ENCODE data around the gene ACSL3. TPM values are rescaled to one million over a fixed set of nuclear protein-coding genes. Genes with fewer than 3 reads are reported as not detected.

ACSL3 gene
- total RNA-seq, 1 donor from 2014 or later = 106 TPM

- Mint-ChIP-seq H3K9me3 (peaks cover 6% of the 10 kb centered on the region), H3K4me1 (peaks cover 20% of the 10 kb centered on the region), H3K4me3 (no peak overlapping the region), H3K27ac (no peak overlapping the region), H3K36me3 (peaks cover 5% of the 10 kb centered on the region), H3K27me3 (ENCODE audit: insufficient read depth, low read depth) (no peaks in the 10 kb centered on the region)
- peak overlapping the region; percentile 91 for H3K4me2 ChIP-seq
- H3K27ac ChIP-seq = no peak overlapping the region
- DNase-seq (ENCODE audit: low spot score) = peak; percentile 27
- peak overlapping the region; percentile 89 for H3K4me3 ChIP-seq
- peaks cover 41% of the 10 kb centered on the region for H3K4me1 ChIP-seq
- no peak overlapping the region for H2AFZ ChIP-seq (replicated peaks)
- H3F3A ChIP-seq (ENCODE audit: low read depth) = peaks cover 10% of the 10 kb centered on the region
- TF ChIP-seq EZH2 (IDR thresholded peaks at IDR 0.05) (no peak), CTCF (IDR thresholded peaks at IDR 0.05) (no peak), EZH2phosphoT487 (IDR thresholded peaks at IDR 0.05) (no peak)
- no peaks in the 10 kb centered on the region for H3K27me3 ChIP-seq
- H3K9ac ChIP-seq = peak overlapping the region; percentile 98
- H3K79me2 ChIP-seq (ENCODE audit: low read depth) = peaks cover 64% of the 10 kb centered on the region
- no peaks in the 10 kb centered on the region for H3K9me3 ChIP-seq (ENCODE audit: low read depth)
- H3K36me3 ChIP-seq = no peaks in the 10 kb centered on the region
- H4K20me1 ChIP-seq (ENCODE audit: low read depth) = peaks cover 59% of the 10 kb centered on the region
Observed at GRCh38 chr2:222862106-222862908, 1.5 kb downstream of the ACSL3 start.

DNA sequence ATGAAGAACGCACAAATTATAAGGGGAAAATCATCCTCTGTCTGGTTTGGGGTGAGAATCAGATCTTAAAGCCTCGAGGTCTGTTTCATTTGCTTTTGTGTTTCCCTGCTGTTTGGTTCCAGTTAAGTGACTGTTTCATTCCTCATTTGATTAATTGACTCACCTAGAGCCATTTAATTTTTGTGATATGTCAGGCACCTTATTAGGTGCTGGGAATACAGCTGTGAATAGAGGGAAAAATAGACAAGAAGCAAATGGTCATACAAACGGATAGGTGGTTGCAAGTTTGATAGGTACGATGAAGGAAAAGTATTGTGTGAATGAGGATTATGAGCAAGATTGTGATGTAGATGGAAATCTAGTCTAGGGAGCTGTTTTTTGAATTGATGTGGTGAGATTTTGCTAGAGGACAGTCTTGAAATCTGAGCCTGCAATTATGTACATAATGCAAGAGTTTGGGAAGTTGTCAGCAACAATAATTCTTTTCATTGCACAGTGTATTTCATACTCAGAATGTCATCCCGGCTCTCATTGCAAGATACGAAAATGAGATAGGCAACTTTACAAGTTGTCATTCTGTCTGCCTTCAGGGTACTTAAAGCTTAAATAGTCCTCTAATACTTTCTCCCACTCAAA lies 2.2 kb downstream of the ACSL3 start:
- Histone ChIP-seq H3K9ac (no peak overlapping the region), H3K9me3 (ENCODE audit: low read depth) (no peaks in the 10 kb centered on the region), H3F3A (ENCODE audit: low read depth) (peaks cover 10% of the 10 kb centered on the region), H2AFZ (replicated peaks) (no peak overlapping the region), H3K4me2 (peak overlapping the region; percentile 91), H3K79me2 (ENCODE audit: low read depth) (peaks cover 71% of the 10 kb centered on the region), H3K36me3 (no peaks in the 10 kb centered on the region), H3K4me3 (peak overlapping the region; percentile 89), H4K20me1 (ENCODE audit: low read depth) (peaks cover 66% of the 10 kb centered on the region), H3K27ac (no peak overlapping the region), H3K27me3 (no peaks in the 10 kb centered on the region), H3K4me1 (peaks cover 41% of the 10 kb centered on the region)
- no peak overlapping the region for H3K27ac Mint-ChIP-seq
- TF ChIP-seq EZH2 (IDR thresholded peaks at IDR 0.05) (no peak), CTCF (IDR thresholded peaks at IDR 0.05) (no peak), EZH2phosphoT487 (IDR thresholded peaks at IDR 0.05) (no peak)
- no peaks in the 10 kb centered on the region for H3K27me3 Mint-ChIP-seq (ENCODE audit: insufficient read depth, low read depth)
- H3K4me1 Mint-ChIP-seq = peaks cover 20% of the 10 kb centered on the region
- H3K36me3 Mint-ChIP-seq = peaks cover 5% of the 10 kb centered on the region
- H3K4me3 Mint-ChIP-seq = no peak overlapping the region
- H3K9me3 Mint-ChIP-seq = peaks cover 9% of the 10 kb centered on the region
- no peak for DNase-seq (ENCODE audit: low spot score)

DNA sequence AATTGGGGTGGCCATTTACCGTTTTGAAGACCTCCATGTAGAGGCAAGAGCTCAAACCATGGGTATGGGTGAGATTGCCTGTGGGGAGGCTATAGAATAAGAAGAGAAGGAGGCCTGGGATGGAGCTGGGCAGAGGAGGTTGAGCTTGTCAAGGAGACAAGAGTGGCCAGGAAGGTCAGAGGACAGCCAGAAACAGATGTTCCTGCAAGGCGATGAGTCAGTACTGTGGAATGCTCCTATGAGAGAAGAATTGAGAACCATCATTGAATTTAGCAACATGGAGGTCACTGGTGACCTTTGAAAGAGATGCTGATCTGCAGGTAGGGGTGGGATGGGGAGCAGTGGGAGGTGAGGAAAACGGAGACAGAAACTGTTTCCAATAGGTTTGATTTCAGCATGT lies 3.5 kb downstream of the ACSL3 start:
- no peaks in the 10 kb centered on the region for H3K9me3 ChIP-seq (ENCODE audit: low read depth)
- H3F3A ChIP-seq (ENCODE audit: low read depth) = peaks cover 10% of the 10 kb centered on the region
- H3K4me3 Mint-ChIP-seq = no peak overlapping the region
- no peaks in the 10 kb centered on the region for H3K27me3 Mint-ChIP-seq (ENCODE audit: insufficient read depth, low read depth)
- H3K79me2 ChIP-seq (ENCODE audit: low read depth) = peaks cover 84% of the 10 kb centered on the region
- H3K9me3 Mint-ChIP-seq = peaks cover 9% of the 10 kb centered on the region
- H3K4me2 ChIP-seq = peak overlapping the region; percentile 91
- peak; percentile 42 for DNase-seq (ENCODE audit: low spot score)
- peaks cover 46% of the 10 kb centered on the region for H3K4me1 ChIP-seq
- no peaks in the 10 kb centered on the region for H3K36me3 ChIP-seq
- H4K20me1 ChIP-seq (ENCODE audit: low read depth) = peaks cover 79% of the 10 kb centered on the region
- H3K9ac ChIP-seq = no peak overlapping the region
- no peaks in the 10 kb centered on the region for H3K27me3 ChIP-seq
- no peak overlapping the region for H3K27ac Mint-ChIP-seq
- TF ChIP-seq CTCF (IDR thresholded peaks at IDR 0.05) = no peak
- no peak for TF ChIP-seq EZH2 (IDR thresholded peaks at IDR 0.05)
- no peak for TF ChIP-seq EZH2phosphoT487 (IDR thresholded peaks at IDR 0.05)
- no peak overlapping the region for H3K27ac ChIP-seq
- no peak overlapping the region for H3K4me3 ChIP-seq
- H3K4me1 Mint-ChIP-seq = peaks cover 18% of the 10 kb centered on the region
- H2AFZ ChIP-seq (replicated peaks) = no peak overlapping the region
- H3K36me3 Mint-ChIP-seq = peaks cover 5% of the 10 kb centered on the region
